H1 (cell line): ENCODE data around the gene ATXN8OS. TPM values are rescaled to one million over a fixed set of nuclear protein-coding genes. Genes with fewer than 3 reads are reported as not detected.

ENCODE experiments used
- RNF2 ChIP-seq: fragments of 200-900, 300-1000 bp; sonication (generic); IDR thresholded peaks from 2 replicates; pipeline ENCODE4 v1.7.1; 2016; ENCODE audit warnings: borderline replicate concordance, low read depth, mild to moderate bottlenecking, antibody characterized with exemption, low read length; ENCODE audit not compliant: poor library complexity, severe bottlenecking; ENCODE audit errors: missing control alignments
- polyA plus RNA-seq, 7 experiments: library from polyadenylated mRNA; depleted of rRNA in 3 of 7; stranded (reverse) in 5 of 7; unstranded in 2 of 7; fragments of >200 nt in 5 of 7; fragments of 200-250 nt in 2 of 7; gene quantifications; 1 replicate in 5 of 7; 2 replicates in 1 of 7; 4 replicates in 1 of 7; pipeline versions ENCODE4 v1.2.1 to v1.2.3, GENCODE V29; 2011 to 2013; ENCODE audit warnings: missing spikeins in 2 of 7, mixed read lengths in 2 of 7
- total RNA-seq: library from RNA; stranded (reverse); fragmentation: NEBNext Ultra II Directional; extraction: Animal tissue kit (Norgen Biotek cat#: 25700); gene quantifications from 2 replicates; pipeline ENCODE4 v1.2.1, GENCODE V29; 2021

ATXN8OS gene
- total and polyA plus RNA-seq, 2 of the 8 experiments (the other 6 are each of a cell fraction or from before 2014, with no cell fraction given) = not detected

DNA sequence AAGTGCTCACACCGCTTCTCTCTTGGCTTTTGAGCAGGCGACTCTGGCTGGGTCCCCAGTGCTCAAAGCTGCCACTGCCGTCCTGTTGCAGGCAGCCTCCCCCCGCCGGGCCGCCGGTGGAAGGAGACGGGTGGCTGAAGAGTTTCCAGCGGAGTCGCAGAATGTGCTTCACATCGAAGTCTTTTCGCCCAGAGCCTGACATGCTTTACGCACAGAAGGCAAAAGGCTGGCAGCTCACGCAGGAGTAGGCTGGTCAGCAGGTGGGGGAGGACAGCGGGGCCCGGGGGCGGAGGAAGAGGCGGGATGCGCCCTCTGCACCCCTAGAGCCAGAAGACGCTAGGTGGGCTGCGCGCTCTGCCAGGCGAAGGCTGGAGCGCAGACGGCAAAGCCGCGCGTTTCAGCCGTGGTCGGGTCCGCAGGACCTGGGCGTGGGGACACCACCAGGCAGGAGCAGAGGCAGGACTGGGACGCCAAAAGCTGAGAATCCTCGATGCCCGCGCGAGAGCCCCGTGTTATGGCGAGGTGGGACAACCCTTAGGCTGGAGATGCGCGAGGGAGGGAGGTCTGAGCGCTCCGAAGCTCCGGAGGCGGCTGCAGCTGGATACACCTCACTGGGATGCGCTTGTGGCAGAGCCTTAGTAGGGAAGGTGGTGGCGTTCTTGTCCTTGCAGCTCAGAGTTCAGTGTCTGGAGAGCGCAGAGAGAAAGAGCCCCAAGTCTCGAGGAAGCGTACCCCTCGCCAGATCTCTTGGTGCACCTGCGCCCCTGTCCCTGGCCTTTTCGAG lies at the start of gene ATXN8OS (continued):
- peak; percentile 63 for TF ChIP-seq RNF2
- TF ChIP-seq, all 59 proteins: peak for 6
